ENCODE data around the gene STX8. TPM values are rescaled to one million over a fixed set of nuclear protein-coding genes. Genes with fewer than 3 reads are reported as not detected.
A peak's percentile ranks its signal among the peaks of the same experiment; 100 is the strongest.

The STX8 gene
- total RNA-seq, 2 donors from 2014 or later: 46.6 to 72.4 TPM

DNA sequence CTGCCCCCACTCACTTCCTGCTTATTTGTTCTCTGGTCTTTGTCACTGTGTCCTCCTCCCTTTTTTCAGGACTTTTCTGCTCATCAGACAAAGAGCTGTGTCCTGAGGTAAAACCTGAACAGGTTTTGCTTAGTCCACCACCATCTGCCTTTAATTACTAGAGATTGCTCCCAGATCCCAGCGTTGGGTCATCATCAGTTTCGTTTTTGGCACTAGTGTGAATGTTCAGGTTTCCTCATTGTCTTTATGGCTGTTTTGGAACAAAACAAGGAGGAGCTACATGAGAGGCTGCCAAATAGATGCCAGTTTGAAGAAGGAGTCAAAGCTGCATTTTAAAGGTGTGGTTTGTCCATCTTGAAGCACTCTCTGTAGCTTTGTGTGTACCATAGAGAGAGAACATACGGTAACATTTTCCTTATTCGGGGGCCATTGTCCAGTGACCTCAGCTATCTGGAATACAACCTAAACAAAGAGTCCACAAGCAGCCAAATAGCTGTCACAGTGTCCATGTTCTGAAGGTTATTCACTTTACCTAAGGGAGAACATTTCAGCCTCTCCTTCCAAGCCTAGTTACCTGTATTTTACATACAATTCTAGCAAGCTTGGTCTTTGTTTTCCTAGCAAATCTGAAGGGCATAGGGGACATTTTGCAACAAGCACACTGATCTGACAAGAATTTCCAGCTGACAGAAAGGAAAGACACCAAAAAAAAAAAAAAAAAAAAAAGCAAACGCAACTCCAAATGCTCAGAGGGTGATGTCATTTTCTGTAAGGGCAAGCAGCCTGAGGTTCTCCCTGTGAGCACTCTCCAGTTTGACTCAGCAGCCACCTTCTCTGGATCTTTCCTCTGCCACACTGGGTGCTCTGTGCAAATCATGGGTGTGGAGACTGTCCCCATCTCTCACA, 358.2 kb downstream of the STX8 start:
- DNase-seq (ENCODE audit: low spot score): peak; percentile 44
- H3K4me1 ChIP-seq (replicated peaks): no peaks in the 10 kb centered on the region
- H3K4me3 ChIP-seq: no peak overlapping the region

DNA sequence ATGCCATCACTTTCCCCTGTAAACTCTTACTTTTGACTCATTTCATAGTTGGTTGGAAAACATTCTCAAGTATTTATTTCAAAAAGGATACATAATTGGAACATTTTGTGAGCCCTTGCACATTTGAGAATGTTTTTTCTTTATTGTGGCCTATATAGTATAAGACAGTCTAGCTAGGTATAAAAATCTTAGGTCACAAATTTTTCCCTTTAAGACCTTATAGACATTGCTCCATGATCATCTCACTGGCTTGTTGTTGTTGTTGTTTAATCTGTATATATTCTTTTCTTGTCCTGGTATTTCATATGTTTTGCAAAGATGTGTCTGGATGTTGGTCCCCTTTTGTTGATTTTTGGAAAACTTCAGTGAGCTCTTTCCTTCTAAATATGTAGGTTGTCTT, 360.2 kb downstream of the STX8 start:
- TF ChIP-seq POLR2AphosphoS5 (IDR thresholded peaks at IDR 0.05) (no peak), POLR2A (IDR thresholded peaks at IDR 0.05) (no peak)
- TF ChIP-seq, protein P1, sequence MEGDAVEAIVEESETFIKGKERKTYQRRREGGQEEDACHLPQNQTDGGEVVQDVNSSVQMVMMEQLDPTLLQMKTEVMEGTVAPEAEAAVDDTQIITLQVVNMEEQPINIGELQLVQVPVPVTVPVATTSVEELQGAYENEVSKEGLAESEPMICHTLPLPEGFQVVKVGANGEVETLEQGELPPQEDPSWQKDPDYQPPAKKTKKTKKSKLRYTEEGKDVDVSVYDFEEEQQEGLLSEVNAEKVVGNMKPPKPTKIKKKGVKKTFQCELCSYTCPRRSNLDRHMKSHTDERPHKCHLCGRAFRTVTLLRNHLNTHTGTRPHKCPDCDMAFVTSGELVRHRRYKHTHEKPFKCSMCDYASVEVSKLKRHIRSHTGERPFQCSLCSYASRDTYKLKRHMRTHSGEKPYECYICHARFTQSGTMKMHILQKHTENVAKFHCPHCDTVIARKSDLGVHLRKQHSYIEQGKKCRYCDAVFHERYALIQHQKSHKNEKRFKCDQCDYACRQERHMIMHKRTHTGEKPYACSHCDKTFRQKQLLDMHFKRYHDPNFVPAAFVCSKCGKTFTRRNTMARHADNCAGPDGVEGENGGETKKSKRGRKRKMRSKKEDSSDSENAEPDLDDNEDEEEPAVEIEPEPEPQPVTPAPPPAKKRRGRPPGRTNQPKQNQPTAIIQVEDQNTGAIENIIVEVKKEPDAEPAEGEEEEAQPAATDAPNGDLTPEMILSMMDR (IDR thresholded peaks at IDR 0.05): no peak
- no peaks in the 10 kb centered on the region for H3K36me3 ChIP-seq
- no peaks in the 10 kb centered on the region for H3K9me3 ChIP-seq
- intact Hi-C loops (cut with DNase I): no loop called here
- H3K27me3 ChIP-seq (replicated peaks; ENCODE audit: insufficient read depth): no peaks in the 10 kb centered on the region
- no peak overlapping the region for H3K4me3 ChIP-seq
- no peak for DNase-seq (ENCODE audit: low spot score)
- no peaks in the 10 kb centered on the region for H3K4me1 ChIP-seq (replicated peaks)
- H3K27ac ChIP-seq: no peak overlapping the region

More for the DNA sequence above, 358.2 kb downstream of the STX8 start:
- 9% methylated on average over 5 of the region's 5 CpGs for WGBS
- TF ChIP-seq POLR2AphosphoS5 (IDR thresholded peaks at IDR 0.05) (peak; percentile 48), POLR2A (IDR thresholded peaks at IDR 0.05) (no peak)
- peak overlapping the region; percentile 55 to 68 for H3K27ac ChIP-seq
- H3K27me3 ChIP-seq (replicated peaks; ENCODE audit: insufficient read depth): no peaks in the 10 kb centered on the region
- no peaks in the 10 kb centered on the region for H3K9me3 ChIP-seq
- intact Hi-C loops (cut with DNase I): no loop called here
- no peaks in the 10 kb centered on the region for H3K36me3 ChIP-seq

DNA sequence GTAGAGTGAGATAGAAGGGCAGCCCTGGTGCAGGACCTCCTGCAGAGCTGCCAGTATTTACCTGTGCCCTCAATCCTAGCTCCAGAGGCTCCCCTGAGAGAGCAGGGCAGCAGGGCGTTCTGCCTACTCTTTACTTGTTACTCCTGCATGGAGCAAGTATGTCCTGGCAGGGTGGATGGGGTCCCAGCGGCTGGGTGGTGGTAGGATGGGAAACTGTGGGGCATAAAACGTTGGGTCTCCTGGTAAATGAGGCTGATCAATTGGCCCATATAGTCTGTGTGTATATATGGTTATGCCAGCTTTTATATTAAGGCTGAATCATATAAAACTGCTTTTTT, 362.3 kb downstream of the STX8 start:
- intact Hi-C loops (cut with DNase I): no loop called here
- H3K27ac ChIP-seq: no peak overlapping the region
- no peak overlapping the region for H3K4me3 ChIP-seq
- H3K27me3 ChIP-seq (replicated peaks; ENCODE audit: insufficient read depth): no peaks in the 10 kb centered on the region
- no peak for TF ChIP-seq POLR2AphosphoS5 (IDR thresholded peaks at IDR 0.05)
- TF ChIP-seq, protein P1 (IDR thresholded peaks at IDR 0.05): no peak
- no peak for TF ChIP-seq POLR2A (IDR thresholded peaks at IDR 0.05)
- no peak for DNase-seq (ENCODE audit: low spot score)
- H3K9me3 ChIP-seq: no peaks in the 10 kb centered on the region
- H3K4me1 ChIP-seq (replicated peaks): no peaks in the 10 kb centered on the region
- WGBS: 86% methylated on average over 3 of the region's 3 CpGs
- H3K36me3 ChIP-seq: no peaks in the 10 kb centered on the region

DNA sequence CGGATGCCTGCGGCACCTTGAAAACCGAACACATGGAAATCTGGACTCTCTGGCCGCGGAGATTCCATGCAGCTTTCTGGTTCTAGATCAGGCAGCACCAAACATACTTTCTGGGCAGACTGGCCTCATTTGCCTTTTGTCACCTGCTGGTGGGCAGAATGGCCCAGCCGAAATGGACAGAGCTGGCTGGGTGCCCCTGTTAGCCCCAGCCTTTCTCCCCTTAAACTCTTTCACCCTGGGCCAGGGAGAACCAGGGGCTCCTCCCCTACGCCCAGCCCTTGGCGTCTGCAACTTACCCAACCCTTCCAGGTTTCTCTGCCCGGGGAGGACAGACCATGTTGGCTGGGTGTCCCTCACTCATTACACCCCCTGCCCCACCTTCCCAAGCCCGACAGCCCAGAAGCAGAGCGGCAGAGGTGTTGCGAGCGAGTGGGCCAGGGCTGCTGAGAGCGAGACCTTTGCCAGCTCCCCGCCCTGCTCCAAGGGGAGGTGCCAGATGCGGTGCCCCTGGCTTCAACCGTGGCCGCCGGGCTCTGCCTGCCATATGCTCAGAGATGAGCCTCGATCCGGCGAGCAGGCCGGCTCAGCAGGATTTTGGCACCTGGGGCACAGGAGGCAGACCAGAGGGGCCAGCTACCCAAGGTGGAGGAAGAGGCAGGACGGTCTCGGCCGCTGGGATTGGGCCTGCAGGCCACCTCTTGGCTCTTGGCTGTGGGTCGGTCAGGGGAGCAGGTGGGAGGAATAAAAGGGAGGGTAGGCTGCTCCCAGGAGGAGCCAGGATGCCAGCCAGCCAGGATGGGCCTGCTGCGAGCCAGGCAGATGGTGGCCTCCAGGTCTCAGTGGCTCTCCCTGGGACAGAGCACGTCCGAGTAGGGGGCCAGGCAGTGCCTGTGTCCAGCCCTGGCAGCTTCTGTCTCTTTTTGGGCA, 363.0 kb downstream of the STX8 start:
- no peak for DNase-seq (ENCODE audit: low spot score)
- intact Hi-C loops (cut with DNase I): no loop called here
- Histone ChIP-seq H3K4me3 (no peak overlapping the region), H3K27ac (no peak overlapping the region), H3K4me1 (replicated peaks) (no peaks in the 10 kb centered on the region), H3K9me3 (no peaks in the 10 kb centered on the region), H3K27me3 (replicated peaks; ENCODE audit: insufficient read depth) (no peaks in the 10 kb centered on the region), H3K36me3 (no peaks in the 10 kb centered on the region)
- 86% methylated on average over 26 of the region's 30 CpGs for WGBS
- TF ChIP-seq POLR2AphosphoS5 (IDR thresholded peaks at IDR 0.05) (no peak), POLR2A (IDR thresholded peaks at IDR 0.05) (no peak)
- TF ChIP-seq, protein P1 (IDR thresholded peaks at IDR 0.05): no peak

DNA sequence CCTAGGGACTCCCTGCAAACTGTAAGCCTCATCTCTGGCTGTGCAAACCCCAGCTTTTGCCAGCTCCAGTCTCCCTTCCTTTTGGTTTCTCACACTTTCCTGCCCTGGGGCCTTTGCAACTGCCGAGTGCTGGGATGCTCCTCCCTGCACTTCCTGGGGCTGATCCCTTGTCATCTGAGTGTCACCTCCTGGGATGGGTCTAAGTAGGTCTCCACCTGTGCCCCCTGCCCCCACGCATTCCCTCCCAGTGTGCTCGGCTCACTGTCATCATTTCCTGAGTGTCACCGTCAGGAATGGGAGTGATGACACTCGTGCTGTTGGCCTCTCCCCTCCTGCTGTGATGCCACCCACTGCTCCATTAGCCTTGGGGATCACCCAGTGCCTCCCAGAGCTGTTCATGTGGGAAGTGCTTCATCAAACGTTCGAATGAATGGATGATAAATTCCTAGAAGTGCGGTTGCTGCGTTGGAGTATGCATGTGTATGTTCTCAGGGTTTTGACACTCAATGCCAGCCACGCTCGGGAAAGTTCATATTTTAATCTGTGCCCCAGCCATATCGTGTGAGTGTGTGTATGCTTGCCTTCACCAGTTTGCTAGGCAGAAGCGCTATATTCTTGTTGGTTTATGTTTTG, 364.4 kb downstream of the STX8 start:
- WGBS: 69% methylated on average over 13 of the region's 13 CpGs
- TF ChIP-seq POLR2A (IDR thresholded peaks at IDR 0.05) (no peak), POLR2AphosphoS5 (IDR thresholded peaks at IDR 0.05) (no peak)
- TF ChIP-seq, protein P1 (IDR thresholded peaks at IDR 0.05): no peak
- intact Hi-C loops (cut with DNase I): no loop called here
- no peak overlapping the region for H3K4me3 ChIP-seq
- H3K36me3 ChIP-seq: no peaks in the 10 kb centered on the region
- H3K27ac ChIP-seq: no peak overlapping the region
- no peaks in the 10 kb centered on the region for H3K27me3 ChIP-seq (replicated peaks; ENCODE audit: insufficient read depth)
- DNase-seq (ENCODE audit: low spot score): no peak
- peaks cover 5% of the 10 kb centered on the region for H3K4me1 ChIP-seq (replicated peaks)
- no peaks in the 10 kb centered on the region for H3K9me3 ChIP-seq

Data from prostate gland (tissue), 2 donors.